Naive thymus-derived CD4-positive, alpha-beta T cell (primary cell): ENCODE measurements around the gene TMEM59L. TPM values are rescaled to one million over a fixed set of nuclear protein-coding genes. Genes with fewer than 3 reads are reported as not detected.

Source experiments
- ATAC-seq: fragments of 150-1000 bp; cut with Tn5 transposase; 2 replicates; pipeline ENCODE4 v1.10.0; 2021; ENCODE audit warnings: mild to moderate bottlenecking, moderate library complexity
- CTCF ChIA-PET: fragments of 350-600 bp; sonication (Branson Sonifier 250); formaldehyde crosslinking; loops from one replicate; lab custom pipeline; 2021; ENCODE audit warnings: antibody characterized with exemption; lab: Charles Lee
- POLR2A ChIA-PET: fragments of 350-600 bp; sonication (Branson Sonifier 250); formaldehyde crosslinking; loops from one replicate; lab custom pipeline; 2021; ENCODE audit warnings: antibody characterized with exemption, inconsistent platforms; lab: Charles Lee
- DNase-seq, 9 donors: peaks; one replicate each; pipeline versions ENCODE4 v3.0.0 to v3.0.0-alpha.2; 2020 to 2022; ENCODE audit warnings: mixed read lengths in 1 of 9
- H3K27ac ChIP-seq: one replicate; pipeline ENCODE4 v1.7.0; 2013; ENCODE audit warnings: mild to moderate bottlenecking, low read depth, low read length, moderate library complexity
- H3K27me3 ChIP-seq, 2 donors: one replicate each; pipeline ENCODE4 v1.7.0; 2013; ENCODE audit warnings: low read length in 2 of 2, mild to moderate bottlenecking in 2 of 2, moderate library complexity in 2 of 2; ENCODE audit not compliant: control insufficient read depth in 2 of 2, insufficient read depth in 2 of 2
- H3K36me3 ChIP-seq, 3 experiments: 1 replicate in 2 of 3; 2 replicates in 1 of 3; pipeline ENCODE4 v1.7.0; 2013; ENCODE audit warnings: low read length in 3 of 3, mild to moderate bottlenecking in 3 of 3, moderate library complexity in 1 of 3; ENCODE audit not compliant: insufficient read depth in 3 of 3, control insufficient read depth in 2 of 3
- H3K4me1 ChIP-seq, 2 donors: one replicate each; pipeline ENCODE4 v1.7.0; 2013; ENCODE audit warnings: low read length in 2 of 2, mild to moderate bottlenecking in 2 of 2, moderate library complexity in 1 of 2; ENCODE audit not compliant: control insufficient read depth in 2 of 2, insufficient read depth in 2 of 2
- H3K4me3 ChIP-seq: 2 replicates; pipeline ENCODE4 v1.7.0; 2013; ENCODE audit warnings: mild to moderate bottlenecking, low read length
- H3K9me3 ChIP-seq, 3 experiments: 1 replicate in 2 of 3; 2 replicates in 1 of 3; pipeline ENCODE4 v1.7.0; 2013; ENCODE audit warnings: low read length in 3 of 3; ENCODE audit not compliant: control insufficient read depth in 2 of 3
- H3K27ac Mint-ChIP-seq, 9 donors: one replicate each; pipeline ENCODE4 v1.8.0; 2020 to 2022; ENCODE audit warnings: mixed read lengths in 9 of 9, mild to moderate bottlenecking in 8 of 9, moderate library complexity in 5 of 9, inconsistent platforms in 2 of 9
- H3K27me3 Mint-ChIP-seq, 5 donors: one replicate each; pipeline ENCODE4 v1.8.0; 2021 to 2022; ENCODE audit warnings: mixed read lengths in 5 of 5, mild to moderate bottlenecking in 1 of 5
- H3K36me3 Mint-ChIP-seq, 5 donors: one replicate each; pipeline ENCODE4 v1.8.0; 2020 to 2022; ENCODE audit warnings: mixed read lengths in 5 of 5, mild to moderate bottlenecking in 3 of 5, inconsistent platforms in 1 of 5
- H3K4me1 Mint-ChIP-seq, 7 donors: one replicate each; pipeline ENCODE4 v1.8.0; 2020 to 2022; ENCODE audit warnings: mixed read lengths in 7 of 7, mild to moderate bottlenecking in 3 of 7, inconsistent platforms in 1 of 7
- H3K4me3 Mint-ChIP-seq, 10 donors: one replicate each; pipeline ENCODE4 v1.8.0; 2020 to 2022; ENCODE audit warnings: mild to moderate bottlenecking in 10 of 10, mixed read lengths in 10 of 10, moderate library complexity in 6 of 10, inconsistent platforms in 2 of 10
- H3K9me3 Mint-ChIP-seq, 11 donors: one replicate each; pipeline ENCODE4 v1.8.0; 2020 to 2022; ENCODE audit warnings: mixed read lengths in 11 of 11, mild to moderate bottlenecking in 4 of 11, inconsistent platforms in 1 of 11, moderate library complexity in 1 of 11
- intact Hi-C, 2 donors: fragments of 100-400 bp; cut with micrococcal nuclease; formaldehyde crosslinking; loops; one replicate each; pipeline ENCODE4 v1.15.1; 2023
- polyA plus RNA-seq, 2 donors: library from polyadenylated mRNA; unstranded; fragments of 300-500 nt; fragmentation: Illumina TruSeq; gene quantifications; one replicate each; pipeline ENCODE4 v1.2.3, GENCODE V29; 2021
- total RNA-seq, 6 experiments: library from RNA in 5 of 6; stranded (reverse) in 5 of 6; gene quantifications; 1 replicate in 5 of 6; 2 replicates in 1 of 6; pipeline ENCODE4 v1.2.3 and lab custom pipeline; 2021 to 2026

TMEM59L gene
- total and polyA plus RNA-seq, 7 experiments from 2014 or later: 0.22 to 0.74 (median 0.30) TPM; not detected in 3

GRCh38 chr19:18660939-18661670, 48.4 kb downstream of the TMEM59L start:
- Mint-ChIP-seq H3K36me3 (peaks cover 0 to 8% (median 0%) of the 10 kb centered on the region in 5 donors), H3K9me3 (no peaks in the 10 kb centered on the region), H3K27me3 (no peaks in the 10 kb centered on the region), H3K4me3 (no peak overlapping the region), H3K27ac (peak overlapping the region in 4 of 9 donors; percentile 15 to 68 (median 66)), H3K4me1 (peaks cover 9 to 43% (median 34%) of the 10 kb centered on the region in 7 donors)
- no peak for DNase-seq
- H3K36me3 ChIP-seq: peaks cover 0 to 8% (median 0%) of the 10 kb centered on the region in 3 experiments
- H3K27ac ChIP-seq: no peak overlapping the region
- H3K4me3 ChIP-seq: no peak overlapping the region
- no peaks in the 10 kb centered on the region for H3K27me3 ChIP-seq
- intact Hi-C loops: no loop called here
- H3K9me3 ChIP-seq: no peaks in the 10 kb centered on the region
- POLR2A ChIA-PET: no interaction called here
- CTCF ChIA-PET: no interaction called here
- no peak for ATAC-seq
- H3K4me1 ChIP-seq: peaks cover 0 to 9% of the 10 kb centered on the region in 2 donors

DNA sequence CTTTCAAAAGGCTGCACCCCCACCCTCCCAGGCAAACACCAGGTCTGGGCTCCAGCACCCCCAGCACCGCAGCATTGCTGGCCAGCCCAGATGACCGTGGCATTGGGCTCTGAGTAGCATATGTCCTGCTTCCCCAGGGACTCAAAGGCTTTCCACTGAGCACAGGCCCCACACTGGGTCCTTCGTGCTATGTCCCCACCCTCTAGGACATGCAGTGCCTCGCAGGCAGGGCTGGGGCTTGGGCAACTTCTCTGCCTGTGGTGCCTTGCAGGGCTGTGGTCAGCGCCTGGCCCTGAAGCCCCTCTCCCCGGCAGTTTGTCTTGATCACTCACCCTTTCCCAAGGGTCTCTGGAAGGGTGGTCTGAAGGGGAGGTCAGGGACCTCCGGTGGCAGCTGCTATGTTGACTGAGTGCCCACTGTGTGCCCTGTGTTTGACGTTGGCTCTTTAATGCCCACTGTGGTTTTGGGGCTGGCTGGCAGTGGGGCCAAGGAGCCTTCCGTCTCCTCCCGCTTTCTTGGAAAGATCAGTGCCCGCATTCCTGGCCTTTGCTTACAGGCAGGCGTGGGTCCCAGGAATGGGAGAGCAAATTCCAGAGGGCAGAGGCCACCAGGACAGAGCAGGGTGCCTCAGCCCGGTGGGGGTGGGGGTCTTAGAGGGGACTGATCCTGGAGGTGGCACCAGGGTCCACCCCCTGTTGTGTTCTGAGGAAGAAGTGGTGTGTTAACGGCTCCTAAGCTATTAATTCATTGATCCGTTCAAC, 50.5 kb downstream of the TMEM59L start:
- ChIA-PET POLR2A (no interaction called here), CTCF (no interaction called here)
- peak overlapping the region in 3 of 9 donors; percentile 46 to 86 (median 65) for H3K27ac Mint-ChIP-seq

DNA sequence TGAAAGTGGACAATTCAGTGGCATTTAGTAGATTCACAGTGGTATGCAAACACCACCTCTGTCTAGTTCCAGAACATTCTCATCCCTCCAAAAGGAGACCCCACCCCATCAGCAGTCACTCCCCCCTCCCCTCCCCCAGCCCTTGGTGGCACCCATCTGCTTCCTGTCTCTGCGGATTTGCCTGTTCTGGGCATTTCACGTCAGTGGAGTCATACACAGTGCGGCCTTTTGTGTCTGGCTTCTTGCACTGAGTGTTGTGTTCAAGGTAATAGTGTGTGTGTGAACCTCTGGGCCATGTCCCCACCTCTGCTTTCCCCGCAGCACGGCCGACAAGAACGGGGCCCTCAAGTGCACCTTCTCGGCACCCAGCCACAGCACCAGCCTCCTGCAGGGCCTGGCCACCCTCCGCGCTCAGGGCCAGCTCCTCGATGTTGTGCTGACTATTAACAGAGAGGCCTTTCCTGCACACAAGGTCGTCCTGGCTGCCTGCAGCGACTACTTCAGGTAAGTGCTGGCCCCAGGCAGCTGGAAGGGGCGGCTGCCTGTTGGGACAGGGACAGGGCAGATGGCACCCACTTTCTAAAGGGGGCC, 51.4 kb downstream of the TMEM59L start:
- Histone ChIP-seq H3K36me3 (peaks cover 0 to 29% (median 5%) of the 10 kb centered on the region in 3 experiments), H3K4me1 (peaks cover 0 to 7% of the 10 kb centered on the region in 2 donors), H3K9me3 (no peaks in the 10 kb centered on the region), H3K27ac (peak overlapping the region; percentile 53), H3K4me3 (no peak overlapping the region), H3K27me3 (no peaks in the 10 kb centered on the region)
- H3K4me1 Mint-ChIP-seq: peaks cover 7 to 24% (median 15%) of the 10 kb centered on the region in 7 donors
- intact Hi-C loops: no loop called here
- peak in 5 of 9 donors; percentile 26 to 43 (median 37) for DNase-seq
- ChIA-PET POLR2A (no interaction called here), CTCF (interaction anchor here (0.5 to 0.7 kb wide), 3 partner anchors 188 to 878 kb away, joined by 3 read pairs; no protein-coding TSS in a partner anchor)
- no peaks in the 10 kb centered on the region for H3K9me3 Mint-ChIP-seq
- H3K27ac Mint-ChIP-seq: peak overlapping the region in 7 of 9 donors; percentile 38 to 86 (median 48)
- no peaks in the 10 kb centered on the region for H3K27me3 Mint-ChIP-seq
- H3K4me3 Mint-ChIP-seq: peak overlapping the region in 9 of 10 donors; percentile 25 to 79 (median 54)
- ATAC-seq: peak; percentile 70
- peaks cover 0 to 10% (median 0%) of the 10 kb centered on the region in 5 donors for H3K36me3 Mint-ChIP-seq

More for the DNA sequence above, 50.5 kb downstream of the TMEM59L start:
- Mint-ChIP-seq H3K27me3 (no peaks in the 10 kb centered on the region), H3K9me3 (no peaks in the 10 kb centered on the region), H3K36me3 (peaks cover 0 to 10% (median 0%) of the 10 kb centered on the region in 5 donors), H3K4me3 (peak overlapping the region in 3 of 10 donors; percentile 12 to 79 (median 29)), H3K4me1 (peaks cover 7 to 33% (median 24%) of the 10 kb centered on the region in 7 donors)
- Histone ChIP-seq H3K36me3 (peaks cover 0 to 20% (median 0%) of the 10 kb centered on the region in 3 experiments), H3K27ac (no peak overlapping the region), H3K4me1 (peaks cover 0 to 7% of the 10 kb centered on the region in 2 donors), H3K9me3 (no peaks in the 10 kb centered on the region), H3K27me3 (no peaks in the 10 kb centered on the region), H3K4me3 (no peak overlapping the region)
- intact Hi-C loops: no loop called here
- ATAC-seq (no peak), DNase-seq (no peak)

DNA sequence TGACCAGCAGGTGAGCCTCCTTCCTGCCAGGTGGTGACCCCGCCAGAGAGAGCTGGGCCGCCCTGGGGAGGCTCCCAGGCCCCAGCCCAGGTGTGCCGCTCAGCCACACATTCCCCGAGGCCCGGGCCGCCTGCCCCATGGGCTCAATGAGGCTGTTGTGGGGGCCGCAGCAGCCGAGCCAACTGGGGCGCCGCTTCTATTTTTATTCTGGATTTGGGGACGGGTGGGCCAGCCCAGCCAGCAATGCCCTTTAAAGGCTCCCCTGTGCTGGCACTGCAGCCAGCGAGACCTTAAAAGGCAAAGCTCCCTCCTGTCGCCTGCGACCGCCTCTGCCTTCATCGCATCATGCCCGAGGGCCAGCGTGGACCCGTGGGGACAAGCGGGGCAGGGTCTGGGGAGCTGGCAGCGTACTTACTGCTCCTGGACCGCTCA, 53.1 kb downstream of the TMEM59L start:
- Histone ChIP-seq H3K9me3 (no peaks in the 10 kb centered on the region), H3K27me3 (no peaks in the 10 kb centered on the region), H3K27ac (no peak overlapping the region), H3K4me3 (no peak overlapping the region), H3K4me1 (peaks cover 0 to 7% of the 10 kb centered on the region in 2 donors), H3K36me3 (peaks cover 0 to 47% (median 6%) of the 10 kb centered on the region in 3 experiments)
- H3K27me3 Mint-ChIP-seq: no peaks in the 10 kb centered on the region
- H3K36me3 Mint-ChIP-seq: peaks cover 0 to 19% (median 4%) of the 10 kb centered on the region in 5 donors
- H3K9me3 Mint-ChIP-seq: no peaks in the 10 kb centered on the region
- ATAC-seq: no peak
- DNase-seq: no peak
- ChIA-PET CTCF (no interaction called here), POLR2A (no interaction called here)
- intact Hi-C loops: no loop called here
- H3K4me3 Mint-ChIP-seq: peak overlapping the region in 1 of 10 donors; percentile 79
- peaks cover 10 to 24% (median 13%) of the 10 kb centered on the region in 7 donors for H3K4me1 Mint-ChIP-seq
- peak overlapping the region in 1 of 9 donors; percentile 16 for H3K27ac Mint-ChIP-seq

- Histone ChIP-seq H3K4me1 (peaks cover 0 to 7% of the 10 kb centered on the region in 2 donors), H3K27ac (no peak overlapping the region), H3K36me3 (peaks cover 0 to 51% (median 6%) of the 10 kb centered on the region in 3 experiments), H3K27me3 (no peaks in the 10 kb centered on the region), H3K9me3 (no peaks in the 10 kb centered on the region), H3K4me3 (no peak overlapping the region)
- ATAC-seq (no peak), DNase-seq (no peak)
- Mint-ChIP-seq H3K9me3 (no peaks in the 10 kb centered on the region), H3K27ac (no peak overlapping the region), H3K36me3 (peaks cover 0 to 17% (median 4%) of the 10 kb centered on the region in 5 donors), H3K27me3 (no peaks in the 10 kb centered on the region), H3K4me1 (peaks cover 8 to 22% (median 13%) of the 10 kb centered on the region in 7 donors), H3K4me3 (peak overlapping the region in 1 of 10 donors; percentile 28)
- ChIA-PET POLR2A (no interaction called here), CTCF (interaction anchor here (0.6 kb wide), 1 partner anchor 656 kb away, joined by 3 read pairs; no protein-coding TSS in a partner anchor)
- intact Hi-C loops: no loop called here
Observed at GRCh38 chr19:18666317-18666716, 53.6 kb downstream of the TMEM59L start.

DNA sequence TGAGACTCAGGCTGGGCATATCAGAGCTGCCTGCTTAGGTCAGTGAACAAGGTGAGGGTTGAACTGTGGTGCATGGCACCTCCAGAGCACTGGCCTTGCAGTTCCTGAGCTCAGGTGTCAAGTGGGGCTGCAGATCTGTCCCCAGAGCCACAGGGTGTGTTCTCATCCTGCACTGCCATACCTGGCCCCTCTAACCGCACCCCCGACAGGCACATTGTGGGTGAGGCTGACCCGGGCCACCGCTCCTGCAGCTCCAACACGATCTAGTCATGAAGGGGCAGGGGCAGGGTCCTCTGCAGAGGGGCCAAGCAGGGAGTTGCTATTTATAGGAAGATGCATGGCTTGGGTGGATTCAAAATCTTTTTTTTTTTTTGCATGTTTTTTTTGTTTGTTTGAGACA, 54.1 kb downstream of the TMEM59L start:
- intact Hi-C loops: no loop called here
- peaks cover 7 to 17% (median 12%) of the 10 kb centered on the region in 7 donors for H3K4me1 Mint-ChIP-seq
- Histone ChIP-seq H3K27ac (no peak overlapping the region), H3K36me3 (peaks cover 0 to 51% (median 6%) of the 10 kb centered on the region in 3 experiments), H3K9me3 (no peaks in the 10 kb centered on the region), H3K27me3 (no peaks in the 10 kb centered on the region), H3K4me1 (peaks cover 0 to 7% of the 10 kb centered on the region in 2 donors), H3K4me3 (no peak overlapping the region)
- no peak for DNase-seq
- no peaks in the 10 kb centered on the region for H3K27me3 Mint-ChIP-seq
- ATAC-seq: no peak
- no peak overlapping the region for H3K27ac Mint-ChIP-seq
- peaks cover 0 to 15% (median 4%) of the 10 kb centered on the region in 5 donors for H3K36me3 Mint-ChIP-seq
- POLR2A ChIA-PET: no interaction called here
- H3K9me3 Mint-ChIP-seq: no peaks in the 10 kb centered on the region
- H3K4me3 Mint-ChIP-seq: peak overlapping the region in 1 of 10 donors; percentile 28
- CTCF ChIA-PET: interaction anchor here (0.6 kb wide), 1 partner anchor 656 kb away, joined by 3 read pairs; no protein-coding TSS in a partner anchor
